GM18511 (cell line): ENCODE data around the gene MTUS2.

Experiments used
- ATAC-seq: cut with Tn5 transposase; IDR thresholded peaks from one replicate; pipeline ENCODE4 v1.9.1; 2021; ENCODE audit warnings: mild to moderate bottlenecking, moderate library complexity; ENCODE audit not compliant: unreplicated experiment

MTUS2 gene

DNA sequence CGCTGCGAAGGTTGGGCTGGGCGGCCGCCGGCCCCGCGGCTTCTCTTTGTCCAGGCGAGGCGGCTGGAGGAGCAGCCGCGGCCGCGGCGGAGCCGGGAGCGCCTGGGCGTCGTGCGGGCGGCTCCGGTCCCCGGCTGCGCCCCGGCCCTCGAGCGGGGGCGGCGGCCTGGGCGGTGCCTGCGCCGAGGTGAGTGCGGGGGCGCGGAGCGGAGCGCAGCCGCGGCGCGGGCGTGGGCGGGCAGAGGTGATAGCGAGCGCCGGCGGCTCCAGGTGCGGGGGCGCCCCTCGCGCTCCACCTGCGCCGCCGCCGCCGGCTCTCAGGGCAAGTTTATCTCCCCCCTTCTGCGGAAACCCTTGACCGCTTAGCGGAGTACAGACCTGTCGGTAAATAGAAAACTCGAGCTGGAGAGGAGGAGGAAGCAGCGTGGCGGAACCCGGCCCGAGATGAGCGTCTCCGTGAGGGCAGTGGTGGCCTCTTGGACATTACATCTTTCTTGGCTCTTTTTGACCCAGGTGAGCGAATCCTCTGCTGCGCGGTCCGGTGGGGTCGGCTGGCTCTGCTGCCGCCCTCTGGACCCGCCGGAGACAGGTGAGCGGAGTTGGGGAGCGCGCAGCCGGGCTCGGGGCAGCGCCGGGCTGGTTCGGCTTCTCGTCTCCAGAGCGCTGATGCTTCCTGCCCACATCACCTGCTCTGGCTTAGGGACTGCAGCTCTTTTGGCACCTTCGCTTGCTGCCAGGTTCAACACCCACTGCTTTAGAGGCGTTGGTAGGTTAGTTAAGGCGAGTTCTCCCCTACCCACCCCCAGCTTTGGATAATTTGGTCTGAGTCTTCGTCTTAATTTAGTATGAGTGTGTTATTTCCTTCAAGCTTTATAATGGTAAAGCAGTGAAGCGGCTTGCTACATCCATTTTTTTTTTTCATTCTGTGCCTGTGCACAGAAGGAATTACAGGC, at the start of gene MTUS2:
Gene MTUS2 (plus strand): TSS at position 241 of the 953 bp plus-strand sequence.
- no peak for ATAC-seq

DNA sequence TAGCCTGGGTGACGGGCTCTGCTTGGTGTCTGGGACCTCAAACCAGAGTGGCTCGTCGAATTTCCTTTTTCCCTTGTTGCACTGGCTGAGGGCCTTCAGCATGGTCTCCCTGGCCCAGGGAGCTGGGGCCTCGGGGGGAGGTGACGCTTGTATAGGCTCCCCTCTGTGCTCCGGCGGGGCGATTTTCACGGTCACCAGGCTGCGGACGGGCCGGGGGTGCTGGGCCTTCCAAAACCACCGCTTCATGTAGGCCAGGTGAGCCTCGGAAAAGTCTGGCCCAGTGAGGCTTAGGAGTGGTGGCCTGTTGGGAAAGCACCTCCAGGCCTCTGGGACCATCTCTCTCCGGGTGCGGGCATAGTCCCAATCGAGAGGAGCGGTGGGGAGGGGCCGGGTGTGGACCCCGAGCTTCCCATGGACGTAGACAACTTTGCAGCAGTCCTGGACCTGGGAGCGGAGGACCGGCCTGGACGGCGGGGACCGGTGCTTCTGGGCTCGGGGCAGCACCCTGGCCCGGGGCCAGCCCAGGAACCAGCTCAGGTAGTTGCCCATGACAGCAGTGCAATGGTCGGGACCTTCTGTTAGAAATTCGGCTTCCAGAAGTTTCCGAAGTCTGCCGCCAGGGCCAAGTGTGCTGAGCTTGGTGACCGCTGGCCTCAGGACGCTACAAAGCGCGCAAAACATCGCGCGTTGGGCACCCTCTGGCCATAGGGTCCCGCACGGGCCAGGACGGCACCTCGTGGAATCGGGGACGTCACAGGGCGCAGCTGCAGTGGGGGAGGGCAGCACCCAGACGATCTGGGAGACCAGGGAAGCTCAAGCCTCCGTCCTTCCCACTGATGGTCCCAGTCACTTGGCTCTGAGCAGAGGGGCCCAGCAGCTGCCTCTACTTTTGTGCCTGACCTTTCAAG, 41.6 kb upstream of the MTUS2 start:
- no peak for ATAC-seq

- no peak for ATAC-seq
Measured at GRCh38 chr13:28792992-28793391, 27.1 kb upstream of the MTUS2 start.

DNA sequence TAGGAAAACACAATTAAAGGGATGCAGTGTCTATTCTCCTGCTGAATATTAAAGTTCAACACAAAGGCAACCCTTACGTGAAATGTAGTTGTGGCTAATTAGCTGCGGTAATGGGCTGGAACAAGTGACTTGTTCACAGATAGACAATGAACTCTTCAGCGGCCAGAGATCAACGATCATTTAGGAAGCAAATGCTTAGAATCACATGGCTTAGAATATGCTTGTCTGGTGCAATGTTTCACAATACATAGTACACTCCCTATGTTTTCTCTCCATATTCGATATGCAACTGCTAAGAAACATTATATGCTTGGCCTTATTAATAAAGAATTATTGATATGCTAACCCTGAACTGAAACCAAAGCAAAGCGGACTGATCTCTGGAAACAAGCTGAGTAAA, 25.7 kb upstream of the MTUS2 start:
- ATAC-seq, result no peak

- no peak for ATAC-seq
Measured at GRCh38 chr13:28796938-28797257, 23.2 kb upstream of the MTUS2 start.

DNA sequence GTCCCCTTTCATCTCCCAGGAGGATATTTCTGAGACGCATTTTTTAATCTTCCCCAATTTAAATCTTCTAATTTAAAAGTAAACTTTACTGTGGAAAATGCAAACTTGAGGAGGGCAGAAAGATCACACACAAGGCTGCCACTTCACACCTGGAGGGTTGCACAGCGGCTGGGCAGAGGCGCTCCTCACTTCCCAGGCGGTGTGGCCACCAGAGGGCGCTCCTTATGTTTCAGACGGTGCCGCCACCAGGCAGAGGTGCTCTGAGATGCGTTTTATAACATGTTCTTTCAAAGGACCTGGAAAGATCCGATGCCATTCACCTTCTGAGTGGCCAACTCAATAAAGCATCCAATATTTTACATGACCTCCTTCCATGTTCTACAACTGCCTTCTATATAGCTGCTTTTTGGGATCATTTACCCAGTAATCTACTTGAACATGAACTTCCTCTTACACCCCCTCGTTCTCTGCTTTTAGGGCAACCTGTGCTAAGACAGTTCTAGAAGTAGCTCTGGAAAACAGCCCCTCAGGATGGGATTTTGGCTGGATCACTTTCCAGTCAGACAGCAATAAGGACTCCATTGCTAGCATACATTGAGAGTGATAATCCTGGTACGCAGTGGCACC, 14.8 kb upstream of the MTUS2 start:
- no peak for ATAC-seq

- ATAC-seq, result no peak
Measured at GRCh38 chr13:28817204-28817603, 2.9 kb upstream of the MTUS2 start.

DNA sequence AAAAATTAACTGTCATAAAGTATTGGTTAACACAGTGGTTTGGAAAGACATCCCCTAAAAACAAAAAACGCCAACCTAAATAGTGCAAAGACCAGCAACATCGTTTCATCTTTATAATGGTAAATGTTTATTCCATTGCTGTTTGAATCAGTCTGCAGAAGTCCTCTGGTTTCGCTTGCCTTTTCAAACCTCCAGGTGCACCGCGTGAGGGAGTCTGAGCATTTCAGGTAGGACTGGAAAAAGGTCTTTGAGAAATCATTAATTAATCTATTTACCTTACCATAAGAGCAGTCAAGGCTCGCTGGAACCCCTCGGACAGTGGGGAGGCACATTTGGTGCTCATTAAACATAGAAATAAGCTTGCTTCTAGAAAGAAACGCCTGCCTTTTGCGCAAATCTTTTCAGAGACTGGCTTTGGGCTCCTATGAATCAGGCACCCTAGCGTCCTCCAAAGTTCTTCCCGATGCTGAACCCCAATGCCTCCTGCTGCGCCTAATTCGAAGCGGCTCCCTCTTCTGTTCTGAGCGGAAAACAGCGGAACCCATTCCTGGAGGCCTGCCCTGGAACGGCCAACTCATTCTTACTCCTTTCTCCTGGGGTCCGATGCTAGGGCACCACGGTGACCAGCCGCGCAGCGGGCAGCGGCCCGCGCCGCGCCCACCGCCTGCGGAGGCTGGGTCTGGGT, 951 bp upstream of the MTUS2 start:
- no peak for ATAC-seq

- ATAC-seq, result no peak
Measured at GRCh38 chr13:28819735-28820098, 422 bp upstream of the MTUS2 start.

- no peak for ATAC-seq
Measured at GRCh38 chr13:28822151-28822550, 2.0 kb downstream of the MTUS2 start.

GRCh38 chr13:28822801-28823200, 2.7 kb downstream of the MTUS2 start:
- no peak for ATAC-seq

GRCh38 chr13:28825379-28825778, 5.2 kb downstream of the MTUS2 start:
- ATAC-seq, result no peak

DNA sequence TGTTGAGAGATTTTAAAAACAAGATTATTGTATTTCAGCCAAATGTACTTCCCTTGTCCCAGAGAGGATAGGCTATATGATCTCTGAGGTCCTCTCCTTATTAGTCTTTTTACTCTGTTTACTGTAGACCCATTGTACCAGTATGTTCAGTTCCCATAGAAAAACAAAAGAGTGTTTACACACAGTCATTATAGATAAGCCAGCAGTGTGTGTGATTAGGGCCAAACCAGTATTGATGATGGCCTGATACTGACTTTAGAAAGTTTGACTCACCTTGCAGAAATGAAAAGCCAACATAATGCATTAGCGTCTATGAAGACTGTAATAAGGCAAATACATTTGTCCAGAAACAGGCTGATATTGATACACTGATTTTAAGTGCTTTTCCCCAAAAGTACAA, 6.2 kb downstream of the MTUS2 start:
- no peak for ATAC-seq

DNA sequence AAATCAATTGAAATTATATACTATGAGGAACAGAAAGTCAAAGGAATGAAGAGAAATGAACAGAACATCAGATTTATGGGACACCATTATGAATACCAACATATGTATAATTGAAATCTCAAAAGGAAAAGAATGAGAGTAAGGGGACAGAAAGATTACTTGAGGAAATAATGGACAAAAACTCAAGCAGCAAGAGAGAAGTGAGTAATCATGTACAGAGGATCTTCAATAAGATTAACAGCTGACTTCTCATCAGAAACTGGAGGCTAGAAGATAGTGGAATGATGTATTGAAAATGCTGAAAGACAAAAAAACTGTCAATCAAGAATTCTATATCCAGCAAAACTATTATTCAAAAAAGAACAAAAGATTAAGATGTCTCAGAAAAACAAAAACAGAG, 10.4 kb downstream of the MTUS2 start:
- no peak for ATAC-seq

DNA sequence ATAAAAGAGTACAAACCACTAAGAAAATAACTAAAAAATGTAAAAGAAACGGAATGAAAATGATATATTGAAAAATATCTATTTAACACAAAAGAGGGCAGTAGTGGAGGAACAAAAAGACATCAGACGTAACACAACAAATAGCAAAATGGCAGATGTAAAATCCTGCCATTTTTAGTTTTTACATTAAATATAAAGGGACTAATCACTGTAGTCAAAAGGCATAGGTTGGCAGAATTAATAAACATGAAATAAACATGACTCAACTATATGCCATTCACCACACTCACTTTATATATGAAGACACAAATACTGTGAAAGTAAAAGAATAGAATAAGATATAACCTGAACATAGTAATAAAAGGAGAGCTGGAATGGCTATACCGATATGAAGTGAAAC, 11.0 kb downstream of the MTUS2 start:
- ATAC-seq, result no peak

GRCh38 chr13:28837111-28837510, 17.0 kb downstream of the MTUS2 start:
- ATAC-seq, result no peak

DNA sequence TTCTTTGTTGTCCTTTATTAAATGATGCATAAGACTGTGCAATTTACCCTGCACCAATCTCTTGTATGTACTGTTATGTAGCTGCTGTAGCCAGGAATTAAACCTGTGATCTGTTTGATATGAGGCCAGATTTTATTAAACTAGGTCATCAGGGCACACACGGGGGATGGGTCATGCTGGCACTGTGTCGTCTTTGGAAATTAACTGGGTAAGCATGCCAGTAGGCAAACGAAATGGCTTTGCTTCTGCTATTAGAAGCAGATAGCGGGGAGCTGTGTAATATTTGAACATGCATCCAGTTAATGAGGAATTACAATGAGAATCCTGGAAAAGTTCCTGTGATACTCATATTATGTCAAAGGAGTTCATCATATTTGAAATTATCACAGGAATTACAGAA, 23.5 kb downstream of the MTUS2 start:
- ATAC-seq, result no peak

DNA sequence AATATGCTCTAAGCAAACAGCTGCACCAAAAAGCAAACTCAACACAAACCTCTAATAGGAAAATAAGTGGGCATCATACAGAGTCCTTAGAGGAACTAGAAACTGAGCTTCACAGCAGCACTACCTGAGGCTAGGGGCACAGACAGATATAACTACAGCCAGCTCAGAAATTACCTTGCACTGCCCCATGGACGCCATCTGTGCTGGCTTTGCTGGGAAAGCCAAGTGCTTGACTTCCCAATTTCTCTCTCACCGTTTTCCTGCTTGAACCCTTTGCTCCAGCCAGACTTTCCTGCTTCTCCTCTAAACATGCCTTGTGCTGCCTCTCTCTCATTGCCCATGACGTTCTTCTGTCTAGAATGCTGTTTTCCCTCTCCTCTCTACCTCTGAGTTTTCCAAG, 29.3 kb downstream of the MTUS2 start:
- no peak for ATAC-seq

DNA sequence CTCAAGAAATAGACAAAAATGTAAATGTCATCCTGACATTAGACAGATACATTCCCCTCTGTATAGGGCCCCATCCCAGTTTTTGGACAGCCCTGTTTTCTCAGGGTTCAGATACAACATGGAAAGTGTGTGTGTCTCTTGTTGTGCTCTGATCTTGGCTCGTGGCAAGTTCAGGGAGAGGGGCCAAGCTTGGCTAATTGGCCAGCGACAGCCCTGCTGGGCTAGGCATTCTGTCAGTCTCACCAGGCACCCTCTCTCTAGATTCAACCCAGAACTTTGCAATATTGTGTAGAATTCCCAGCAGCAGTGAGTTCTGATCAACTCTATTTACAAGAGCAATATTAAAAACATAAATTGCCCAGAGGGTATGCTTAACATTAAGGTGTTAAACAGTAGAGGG, 30.1 kb downstream of the MTUS2 start:
- ATAC-seq, result no peak

GRCh38 chr13:28851422-28851821, 31.3 kb downstream of the MTUS2 start:
- no peak for ATAC-seq

GRCh38 chr13:28854657-28855056, 34.5 kb downstream of the MTUS2 start:
- ATAC-seq, result no peak
